ENCODE results near the gene RNU2-63P.
"Not testable (repeated sequence)": the region's sequence is repeated elsewhere in the genome, so short reads cannot be mapped to it uniquely, and the experiment has no call there.

The RNU2-63P gene

GRCh38 chr2:87994304-87994850 is 22.0 kb downstream of the RNU2-63P start:
- H2AFZ ChIP-seq (ENCODE audit: low read depth, low read length); H3K4me3 ChIP-seq (ENCODE audit: low read length); H3K36me3 ChIP-seq (ENCODE audit: insufficient read depth, low read length); H3K27me3 ChIP-seq (ENCODE audit: insufficient read depth, low read length); H3K9me3 ChIP-seq (ENCODE audit: low read length); H3K4me1 ChIP-seq (ENCODE audit: insufficient read depth, low read length): not testable (repeated sequence)

- not testable (repeated sequence) for H3K27me3 ChIP-seq (ENCODE audit: insufficient read depth, low read length); H3K4me3 ChIP-seq (ENCODE audit: low read length); H3K4me1 ChIP-seq (ENCODE audit: insufficient read depth, low read length); H3K9me3 ChIP-seq (ENCODE audit: low read length); H2AFZ ChIP-seq (ENCODE audit: low read depth, low read length); H3K36me3 ChIP-seq (ENCODE audit: insufficient read depth, low read length)
Measured at GRCh38 chr2:87992569-87992968, 23.8 kb downstream of the RNU2-63P start.

GRCh38 chr2:87987473-87987872 is 28.9 kb downstream of the RNU2-63P start:
- not testable (repeated sequence) for H3K36me3 ChIP-seq (ENCODE audit: insufficient read depth, low read length); H2AFZ ChIP-seq (ENCODE audit: low read depth, low read length); H3K27me3 ChIP-seq (ENCODE audit: insufficient read depth, low read length); H3K4me3 ChIP-seq (ENCODE audit: low read length); H3K4me1 ChIP-seq (ENCODE audit: insufficient read depth, low read length); H3K9me3 ChIP-seq (ENCODE audit: low read length)

DNA sequence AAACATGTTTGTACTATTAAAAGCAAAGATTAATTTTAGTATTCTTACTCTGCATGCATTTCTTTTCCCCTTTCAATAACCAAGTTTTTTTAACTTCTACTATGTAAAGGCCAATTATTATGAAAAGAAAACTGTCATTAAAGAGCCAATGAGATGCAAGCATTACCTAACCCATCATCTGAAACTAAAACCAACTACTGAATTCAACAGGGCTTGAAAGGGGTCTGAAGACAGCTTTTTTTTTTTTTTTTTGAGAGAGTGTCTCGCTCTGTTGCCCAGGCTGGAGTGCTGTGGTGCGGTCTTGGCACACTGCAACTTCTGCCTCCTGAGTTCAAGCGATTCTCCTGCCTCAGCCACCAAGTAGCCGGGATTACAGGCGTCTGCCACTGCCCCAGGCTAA is 30.4 kb downstream of the RNU2-63P start:
- H3K4me1 ChIP-seq (ENCODE audit: insufficient read depth, low read length); H3K4me3 ChIP-seq (ENCODE audit: low read length); H3K9me3 ChIP-seq (ENCODE audit: low read length); H3K36me3 ChIP-seq (ENCODE audit: insufficient read depth, low read length); H2AFZ ChIP-seq (ENCODE audit: low read depth, low read length); H3K27me3 ChIP-seq (ENCODE audit: insufficient read depth, low read length): not testable (repeated sequence)

GRCh38 chr2:87981182-87981581 is 35.2 kb downstream of the RNU2-63P start:
- not testable (repeated sequence) for H3K4me3 ChIP-seq (ENCODE audit: low read length); H2AFZ ChIP-seq (ENCODE audit: low read depth, low read length); H3K36me3 ChIP-seq (ENCODE audit: insufficient read depth, low read length); H3K27me3 ChIP-seq (ENCODE audit: insufficient read depth, low read length); H3K4me1 ChIP-seq (ENCODE audit: insufficient read depth, low read length); H3K9me3 ChIP-seq (ENCODE audit: low read length)

GRCh38 chr2:87972385-87972784 is 44.0 kb downstream of the RNU2-63P start:
- not testable (repeated sequence) for H2AFZ ChIP-seq (ENCODE audit: low read depth, low read length); H3K36me3 ChIP-seq (ENCODE audit: insufficient read depth, low read length); H3K27me3 ChIP-seq (ENCODE audit: insufficient read depth, low read length); H3K4me1 ChIP-seq (ENCODE audit: insufficient read depth, low read length); H3K9me3 ChIP-seq (ENCODE audit: low read length); H3K4me3 ChIP-seq (ENCODE audit: low read length)

Data from neuron (in vitro differentiated cells).